ENCODE measurements around the gene TRNAU1AP.

DNA sequence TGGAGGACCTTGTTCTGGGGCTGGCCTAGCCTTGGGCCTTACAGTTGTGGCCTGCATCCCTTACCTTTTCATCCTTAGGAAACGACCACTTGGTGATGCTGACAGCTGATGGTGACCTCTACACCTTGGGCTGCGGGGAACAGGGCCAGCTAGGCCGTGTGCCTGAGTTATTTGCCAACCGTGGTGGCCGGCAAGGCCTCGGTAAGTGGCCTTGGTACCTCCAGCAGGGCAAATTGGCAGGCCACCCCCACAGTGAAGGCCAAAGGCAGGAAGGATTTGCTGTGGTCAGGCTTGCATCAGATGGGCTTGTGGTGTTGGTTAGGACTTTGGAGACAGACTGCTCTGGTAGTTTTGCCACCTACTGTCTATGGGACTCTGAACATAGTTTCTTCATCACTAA is 17.7 kb upstream of the TRNAU1AP start:
- TF ChIP-seq CTCF (conservative IDR thresholded peaks at IDR 0.05) = no peak
- no peak for TF ChIP-seq ZFX (IDR thresholded peaks at IDR 0.05)
